GM12801 (cell line): ENCODE results near the gene C1QL2.

Experiments
- TF ChIP-seq, protein P1 (sequence below): IDR thresholded peaks from one replicate; pipeline ENCODE4 v1.5.1; 2011; ENCODE audit warnings: control low read depth; ENCODE audit not compliant: insufficient read length; ENCODE audit errors: extremely low read depth

The C1QL2 gene

GRCh38 chr2:119136093-119136492 is 22.5 kb downstream of the C1QL2 start:
- TF ChIP-seq, protein P1, sequence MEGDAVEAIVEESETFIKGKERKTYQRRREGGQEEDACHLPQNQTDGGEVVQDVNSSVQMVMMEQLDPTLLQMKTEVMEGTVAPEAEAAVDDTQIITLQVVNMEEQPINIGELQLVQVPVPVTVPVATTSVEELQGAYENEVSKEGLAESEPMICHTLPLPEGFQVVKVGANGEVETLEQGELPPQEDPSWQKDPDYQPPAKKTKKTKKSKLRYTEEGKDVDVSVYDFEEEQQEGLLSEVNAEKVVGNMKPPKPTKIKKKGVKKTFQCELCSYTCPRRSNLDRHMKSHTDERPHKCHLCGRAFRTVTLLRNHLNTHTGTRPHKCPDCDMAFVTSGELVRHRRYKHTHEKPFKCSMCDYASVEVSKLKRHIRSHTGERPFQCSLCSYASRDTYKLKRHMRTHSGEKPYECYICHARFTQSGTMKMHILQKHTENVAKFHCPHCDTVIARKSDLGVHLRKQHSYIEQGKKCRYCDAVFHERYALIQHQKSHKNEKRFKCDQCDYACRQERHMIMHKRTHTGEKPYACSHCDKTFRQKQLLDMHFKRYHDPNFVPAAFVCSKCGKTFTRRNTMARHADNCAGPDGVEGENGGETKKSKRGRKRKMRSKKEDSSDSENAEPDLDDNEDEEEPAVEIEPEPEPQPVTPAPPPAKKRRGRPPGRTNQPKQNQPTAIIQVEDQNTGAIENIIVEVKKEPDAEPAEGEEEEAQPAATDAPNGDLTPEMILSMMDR: no peak

DNA sequence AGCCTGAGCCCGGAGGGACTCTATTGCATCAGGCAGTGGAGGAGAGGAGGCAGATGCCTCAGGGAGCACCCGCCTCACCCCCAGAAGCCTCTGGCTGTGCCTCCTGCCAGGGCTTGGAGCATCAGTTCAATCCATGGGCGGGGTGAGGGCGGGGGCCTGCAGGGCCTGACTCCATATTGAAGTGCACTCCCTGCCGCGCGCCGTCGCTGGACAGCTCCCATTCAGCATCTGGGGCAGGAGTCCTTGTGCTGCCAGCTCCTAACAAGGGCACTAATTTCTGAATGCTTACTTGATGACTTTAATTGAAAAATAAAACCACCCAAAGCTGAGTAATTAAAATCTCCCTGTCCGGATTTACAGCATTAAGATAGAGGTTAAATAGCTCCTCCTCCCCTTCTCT is 23.8 kb downstream of the C1QL2 start:
- TF ChIP-seq, protein P1: no peak

DNA sequence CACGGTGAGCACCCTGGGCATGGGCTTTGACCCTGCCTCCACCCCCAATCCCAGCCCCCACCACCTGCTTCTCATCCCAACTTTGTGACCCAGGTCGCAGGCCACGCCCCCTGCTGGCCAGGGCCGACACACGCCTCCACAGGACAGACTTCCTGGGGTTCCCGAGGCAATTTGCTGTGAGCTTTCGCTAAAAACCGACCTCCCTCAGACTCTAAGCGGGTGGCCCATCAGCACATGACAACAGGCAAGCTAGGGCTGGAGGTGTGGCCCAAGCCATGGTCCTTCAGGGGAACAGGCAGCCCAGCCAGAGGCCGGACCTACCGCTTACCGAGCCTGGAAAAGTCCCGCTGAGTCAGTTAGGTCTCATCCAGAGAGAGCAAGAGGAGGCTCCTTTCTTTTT is 31.9 kb downstream of the C1QL2 start:
- TF ChIP-seq, protein P1: no peak

DNA sequence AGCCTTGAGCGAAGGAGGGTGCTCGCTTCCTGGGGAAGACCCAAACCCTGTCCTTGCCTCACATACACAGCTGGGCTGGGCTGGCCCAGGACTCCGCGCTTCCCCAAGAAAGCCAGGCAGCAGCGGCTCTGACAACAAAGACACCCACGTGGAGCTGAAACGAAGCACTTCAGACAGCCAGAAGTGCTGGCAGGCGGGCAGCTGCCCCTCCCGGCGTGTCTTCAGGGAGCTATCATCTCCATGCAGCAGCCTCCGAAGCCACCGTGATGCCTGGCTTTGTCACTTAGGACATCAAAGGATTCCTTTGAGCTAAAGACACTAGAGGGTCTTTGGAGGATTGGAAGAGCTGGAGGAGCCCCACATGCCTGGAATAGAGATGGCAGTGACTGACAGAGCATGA is 35.2 kb downstream of the C1QL2 start:
- TF ChIP-seq, protein P1: no peak

DNA sequence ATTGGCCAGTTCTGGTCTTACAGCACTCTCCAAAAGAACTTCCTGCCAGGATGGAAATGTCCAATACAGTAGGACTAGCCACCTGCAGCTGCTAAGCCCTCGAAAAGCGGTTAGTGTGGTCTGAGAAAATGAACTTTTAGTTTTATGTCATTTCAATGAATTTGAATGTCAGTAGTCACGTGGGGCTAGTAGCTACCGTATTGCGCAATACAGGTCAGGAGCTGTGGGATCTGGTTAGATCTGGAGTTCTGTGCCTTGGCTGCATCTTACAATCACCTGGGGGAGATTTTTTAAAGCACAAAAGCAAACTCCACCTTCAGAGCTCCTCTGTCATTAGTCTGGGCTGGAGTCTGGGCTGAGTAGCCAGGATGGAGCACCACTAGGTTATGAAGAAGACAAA is 35.9 kb downstream of the C1QL2 start:
- TF ChIP-seq, protein P1: no peak

- TF ChIP-seq, protein P1: no peak
Observed at GRCh38 chr2:119119999-119120756, 38.4 kb downstream of the C1QL2 start.

DNA sequence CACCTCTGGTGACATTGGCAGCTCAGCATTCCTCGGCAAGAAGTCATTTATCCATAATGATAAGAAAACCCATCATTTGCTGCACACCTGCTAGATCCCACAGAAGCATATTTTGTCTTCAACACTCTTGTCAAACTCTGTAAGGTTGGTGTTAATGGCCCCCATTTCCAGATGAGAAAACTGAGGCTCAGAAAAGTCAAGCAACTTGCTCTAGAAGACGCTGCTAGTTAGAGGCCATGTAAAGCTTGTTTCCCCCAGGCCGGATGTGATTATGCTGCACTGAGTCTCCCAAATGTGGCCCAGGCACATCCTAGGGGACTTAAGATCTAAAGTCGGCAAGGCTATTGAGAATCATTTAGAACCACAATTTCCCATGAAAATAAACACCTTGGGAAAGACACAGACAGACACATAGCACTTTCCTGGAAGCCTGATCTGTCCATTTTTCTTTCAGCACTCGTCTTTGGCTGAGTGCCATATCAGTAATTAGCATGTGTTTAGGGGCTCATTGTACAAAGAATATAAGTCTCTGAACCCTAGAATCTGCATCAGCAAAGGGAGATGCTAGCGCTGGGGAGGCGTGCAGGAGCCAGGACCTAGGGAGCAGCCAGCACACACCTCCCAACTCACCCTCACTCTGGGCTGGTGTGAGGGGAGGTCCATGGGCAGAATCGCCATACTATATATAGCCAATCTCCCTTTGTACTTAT is 39.3 kb downstream of the C1QL2 start:
- TF ChIP-seq, protein P1: no peak
